Sigmoid colon (tissue), 3 donors: ENCODE measurements around the gene CALHM2.

Experiments used
- CTCF ChIP-seq, 4 experiments: fragments of 450-650 bp in 3 of 4; fragments of 200-600 bp in 1 of 4; IDR thresholded peaks; one replicate each; pipeline ENCODE4 v1.5.1; 2016 to 2019; ENCODE audit warnings: antibody characterized with exemption in 4 of 4, mild to moderate bottlenecking in 3 of 4, moderate library complexity in 2 of 4
- POLR2A ChIP-seq, 2 donors: fragments of 450-650 bp; IDR thresholded peaks; one replicate each; pipeline ENCODE4 v1.6.1; 2016; ENCODE audit warnings: antibody characterized with exemption in 2 of 2, mild to moderate bottlenecking in 2 of 2, moderate library complexity in 2 of 2

GRCh38 chr10:103455235-103455634, 3.1 kb upstream of the CALHM2 start:
- TF ChIP-seq CTCF (IDR thresholded peaks at IDR 0.05) (no peak), POLR2A (IDR thresholded peaks at IDR 0.05) (no peak)
